Measurements from ENCODE around the gene AMZ1.

Gene AMZ1

GRCh38 chr7:2651336-2651735, 36.7 kb upstream of the AMZ1 start:
- no peak for DNase-seq (ENCODE audit: low read depth)

DNA sequence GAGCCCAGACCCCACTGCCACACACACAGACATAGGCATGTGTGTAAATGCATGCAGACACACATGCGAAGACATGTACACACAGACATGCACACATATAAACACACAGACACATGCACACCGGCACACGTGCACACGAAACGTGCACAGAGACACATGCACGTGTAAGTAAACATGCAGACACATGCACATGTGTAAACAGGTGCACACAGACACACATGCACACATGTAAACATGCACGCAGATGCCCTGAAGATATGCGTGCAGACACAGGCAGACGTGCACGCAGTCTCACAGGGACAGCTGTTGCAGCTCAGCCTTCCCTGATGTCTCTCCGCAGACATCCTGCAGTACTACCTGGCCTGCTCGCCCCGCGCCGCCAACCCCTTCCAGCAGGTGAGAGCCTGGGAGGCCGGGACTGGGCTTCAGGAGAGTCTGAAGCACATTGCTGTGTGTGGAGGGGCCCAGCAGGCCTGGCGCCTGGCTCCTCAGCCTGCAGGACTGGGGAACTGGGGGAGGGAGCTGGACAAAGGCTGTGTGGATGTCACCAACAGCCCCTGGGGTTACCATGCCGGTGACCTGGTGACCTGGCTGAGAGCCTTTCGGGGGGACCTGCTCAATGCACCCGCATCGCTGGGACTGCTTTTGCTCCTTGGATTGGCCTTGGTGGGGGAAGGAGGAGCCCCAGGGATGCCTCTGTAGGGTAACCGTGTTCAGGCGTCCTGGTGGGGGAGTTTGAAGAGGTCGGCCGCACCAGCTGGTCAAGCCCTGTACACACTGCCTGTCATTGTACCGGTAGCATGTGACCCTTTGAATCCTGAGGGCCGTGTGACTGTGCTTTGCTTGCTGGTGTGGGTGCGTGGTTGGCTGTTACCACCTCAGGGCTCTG, 35.9 kb upstream of the AMZ1 start:
- no peak for DNase-seq (ENCODE audit: low read depth)

- DNase-seq (ENCODE audit: low read depth), result no peak
Observed at GRCh38 chr7:2652736-2653060, 35.3 kb upstream of the AMZ1 start.

GRCh38 chr7:2654059-2654458, 33.9 kb upstream of the AMZ1 start:
- DNase-seq (ENCODE audit: low read depth), result no peak

DNA sequence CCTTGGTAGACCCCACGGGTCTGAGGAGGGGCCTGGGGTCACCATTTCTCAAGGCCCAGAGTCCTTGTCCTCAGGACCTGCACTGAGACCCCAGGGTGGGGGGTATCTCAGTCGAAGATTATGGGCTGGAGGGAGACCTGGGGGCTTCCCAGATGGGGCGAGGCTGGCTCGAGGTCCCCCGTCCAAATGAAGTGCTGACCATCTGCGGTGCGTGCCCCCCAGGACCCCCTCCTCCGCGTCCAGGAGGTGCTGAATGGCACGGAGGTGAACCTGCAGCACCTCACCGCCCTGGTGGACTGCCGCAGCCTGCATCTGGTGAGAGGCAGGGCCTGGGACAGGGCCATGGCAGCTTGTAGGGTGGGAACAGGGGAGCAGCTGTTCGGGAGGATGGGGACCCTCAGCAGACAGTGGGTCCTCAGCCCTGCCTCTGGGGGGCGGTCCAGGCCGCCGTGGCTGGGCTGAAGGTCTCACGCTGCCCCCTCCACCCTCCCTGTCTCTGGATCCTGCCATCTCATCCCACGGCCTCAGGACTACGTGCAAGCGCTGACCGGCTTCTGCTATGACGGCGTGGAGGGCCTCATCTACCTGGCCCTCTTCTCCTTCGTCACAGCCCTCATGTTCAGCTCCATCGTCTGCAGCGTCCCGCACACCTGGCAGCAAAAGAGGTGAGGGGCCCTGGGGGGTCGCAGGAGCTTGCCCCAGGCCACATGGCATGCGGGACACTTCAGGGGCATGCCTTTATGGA, 32.0 kb upstream of the AMZ1 start:
- no peak for DNase-seq (ENCODE audit: low read depth)

GRCh38 chr7:2657208-2657607, 30.8 kb upstream of the AMZ1 start:
- DNase-seq (ENCODE audit: low read depth), result no peak

DNA sequence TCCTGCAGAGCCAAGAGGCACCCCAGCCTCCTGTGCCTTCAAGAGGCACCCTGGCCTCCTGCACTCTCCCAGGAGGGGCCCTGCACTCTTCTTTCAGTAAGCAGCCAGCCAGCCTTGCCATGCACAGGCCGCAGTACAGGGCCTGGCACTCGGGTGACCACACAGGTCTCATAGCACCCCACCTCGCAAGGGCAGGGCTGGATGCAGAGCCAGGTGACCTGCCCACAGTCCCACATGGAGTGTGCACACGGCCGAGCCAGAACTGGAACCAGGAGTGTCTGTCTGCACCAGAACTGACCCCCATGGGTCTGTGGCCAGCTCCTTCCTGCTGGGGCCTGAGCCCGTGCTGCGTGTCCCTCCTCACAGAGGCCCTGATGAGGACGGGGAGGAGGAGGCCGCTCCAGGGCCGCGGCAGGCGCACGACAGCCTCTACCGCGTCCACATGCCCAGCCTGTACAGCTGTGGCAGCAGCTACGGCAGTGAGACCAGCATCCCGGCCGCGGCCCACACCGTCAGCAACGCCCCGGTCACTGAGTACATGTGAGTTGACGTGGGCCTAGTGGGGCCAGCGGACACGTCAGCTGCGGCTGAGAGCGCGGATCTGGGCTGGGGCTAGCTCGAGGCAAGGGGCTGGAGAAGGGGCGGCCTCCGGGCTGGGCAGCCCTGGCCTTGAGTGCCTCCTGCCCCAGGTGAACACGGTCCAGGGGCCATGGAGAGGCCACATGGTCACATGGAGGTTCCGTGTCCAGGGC, 29.9 kb upstream of the AMZ1 start:
- no peak for DNase-seq (ENCODE audit: low read depth)

GRCh38 chr7:2658941-2659340, 29.1 kb upstream of the AMZ1 start:
- no peak for DNase-seq (ENCODE audit: low read depth)

DNA sequence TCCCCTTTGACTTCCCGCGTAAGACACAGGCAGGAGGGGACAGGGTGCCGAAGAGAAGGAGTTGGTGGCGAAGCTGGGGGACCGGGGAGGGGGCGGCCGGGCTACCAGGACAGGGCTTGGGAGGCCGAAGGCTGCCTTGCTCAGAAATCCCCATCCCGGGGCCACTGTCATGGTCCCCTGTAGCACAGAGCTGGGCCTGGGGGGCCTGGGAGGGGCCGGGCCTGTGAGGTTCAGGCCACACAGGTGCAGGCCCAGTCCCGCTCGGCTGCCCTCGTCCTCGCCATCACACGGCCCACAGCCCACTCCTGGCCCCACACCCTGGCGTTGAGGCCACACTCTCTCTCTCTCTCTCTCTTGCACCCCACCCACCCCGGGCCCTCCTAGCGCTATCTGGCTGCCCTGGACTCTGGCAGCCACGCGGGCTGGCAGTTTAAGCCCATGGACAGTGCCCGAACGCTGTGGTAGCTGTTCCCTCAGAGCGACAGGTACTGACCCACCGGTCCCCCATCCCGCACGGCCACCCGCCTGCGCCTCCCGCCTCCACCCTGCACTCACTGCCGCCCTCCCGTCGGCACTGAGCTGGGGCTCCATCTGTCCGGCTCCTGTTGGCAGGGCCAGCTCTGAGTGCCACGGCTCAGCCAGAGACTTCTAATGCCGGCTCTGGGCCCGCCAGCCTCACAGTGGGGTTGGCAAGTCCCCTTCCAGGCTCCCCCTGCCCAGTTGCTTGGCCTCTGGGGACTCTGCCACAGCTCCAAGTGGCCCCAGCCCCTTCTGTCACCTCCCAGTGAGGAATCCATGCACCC, 28.2 kb upstream of the AMZ1 start:
- DNase-seq (ENCODE audit: low read depth), result no peak

GRCh38 chr7:2660359-2661095, 27.5 kb upstream of the AMZ1 start:
- DNase-seq (ENCODE audit: low read depth), result no peak

DNA sequence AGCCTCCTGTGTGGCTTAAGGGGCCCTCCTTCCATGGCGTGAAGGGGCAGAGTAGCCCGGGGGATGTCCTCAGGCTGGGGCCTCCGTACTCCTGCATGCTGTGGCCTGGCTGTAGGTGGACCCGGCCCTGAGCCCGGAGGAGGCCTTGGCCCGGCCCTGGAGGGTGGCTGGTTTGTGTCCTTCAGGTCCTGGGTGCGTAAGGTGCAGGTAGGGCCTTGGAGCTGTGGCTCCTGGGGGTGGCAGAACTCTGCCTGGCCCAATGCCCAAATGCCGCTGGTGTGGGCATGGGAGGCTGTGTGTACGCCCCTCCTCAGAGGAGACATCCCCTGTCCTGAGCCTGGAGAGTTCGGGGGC, 26.9 kb upstream of the AMZ1 start:
- no peak for DNase-seq (ENCODE audit: low read depth)

DNA sequence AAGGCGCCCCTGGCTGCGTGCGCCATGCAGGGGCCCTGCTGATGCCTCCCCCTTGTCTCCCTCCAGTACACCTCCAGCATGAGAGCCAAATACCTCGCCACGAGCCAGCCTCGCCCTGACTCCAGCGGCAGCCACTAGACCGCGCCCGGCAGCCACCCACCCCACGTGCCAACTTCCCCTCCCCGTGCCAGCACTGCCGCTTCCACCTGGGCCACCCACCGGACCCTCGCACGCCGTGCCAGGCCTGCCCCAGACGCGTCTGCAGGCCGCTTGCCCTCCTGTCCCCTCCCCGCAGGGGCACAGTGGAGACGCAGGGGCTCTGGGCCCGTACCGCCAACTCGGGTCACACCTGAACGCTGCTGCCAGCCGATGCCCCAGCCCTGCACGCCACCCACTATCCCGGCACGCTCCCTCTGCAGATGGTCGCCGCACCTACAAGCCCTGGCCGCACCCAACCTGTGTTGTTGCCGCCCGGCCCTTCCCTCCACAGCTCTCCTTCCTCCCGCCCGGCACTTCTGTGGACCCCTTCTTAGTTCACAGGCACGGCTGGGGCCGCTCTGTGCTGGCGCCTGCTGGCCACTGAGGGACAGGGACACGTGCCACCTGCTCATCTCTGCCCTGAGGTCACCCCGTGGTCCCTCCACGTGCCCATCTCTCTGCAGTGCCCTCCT, 26.3 kb upstream of the AMZ1 start:
- no peak for DNase-seq (ENCODE audit: low read depth)

DNA sequence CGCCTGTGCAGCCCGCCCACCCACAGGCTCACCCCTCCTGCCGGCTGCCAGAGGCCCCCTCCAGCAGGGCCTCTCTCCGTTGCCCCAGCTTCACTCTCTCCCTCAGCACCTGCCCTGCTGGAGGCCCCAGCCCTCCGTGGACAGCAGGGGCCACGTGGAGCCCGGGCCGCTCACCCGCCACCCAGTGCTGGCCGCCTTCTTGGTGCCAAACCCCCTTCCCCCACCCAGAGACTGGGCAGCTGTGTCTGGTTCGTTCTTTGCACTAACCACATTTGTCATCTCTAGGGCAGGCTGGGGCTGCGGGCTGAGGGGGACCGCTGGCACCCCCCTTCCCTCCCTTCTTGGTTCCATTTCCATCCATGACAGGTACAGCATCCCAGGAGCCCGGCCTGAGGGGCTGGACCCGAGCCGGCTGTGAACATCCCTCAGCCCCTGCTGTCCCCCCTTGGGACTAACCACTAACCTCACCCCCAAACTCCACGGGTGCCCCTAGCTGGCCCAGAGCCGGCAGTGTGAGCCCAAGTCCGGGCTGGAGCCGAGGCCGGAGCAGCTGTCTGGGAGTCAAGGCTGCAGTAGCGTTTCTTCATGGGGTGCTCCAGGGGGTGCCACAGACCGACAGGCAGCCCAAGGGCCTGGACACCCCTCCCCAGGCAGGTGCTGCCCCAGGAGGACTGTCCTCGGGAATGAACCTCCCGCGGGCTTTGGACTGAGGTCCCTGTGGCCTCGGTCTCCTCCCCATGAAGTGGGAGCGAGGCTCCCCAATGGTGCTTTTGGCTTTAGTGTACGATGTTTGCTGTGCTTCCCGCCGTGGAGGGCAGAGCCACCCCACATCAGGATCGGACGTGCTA, 25.5 kb upstream of the AMZ1 start:
- no peak for DNase-seq (ENCODE audit: low read depth)

GRCh38 chr7:2663121-2663886, 24.7 kb upstream of the AMZ1 start:
- DNase-seq (ENCODE audit: low read depth), result no peak

- DNase-seq (ENCODE audit: low read depth), result no peak
Observed at GRCh38 chr7:2663960-2664359, 24.0 kb upstream of the AMZ1 start.

DNA sequence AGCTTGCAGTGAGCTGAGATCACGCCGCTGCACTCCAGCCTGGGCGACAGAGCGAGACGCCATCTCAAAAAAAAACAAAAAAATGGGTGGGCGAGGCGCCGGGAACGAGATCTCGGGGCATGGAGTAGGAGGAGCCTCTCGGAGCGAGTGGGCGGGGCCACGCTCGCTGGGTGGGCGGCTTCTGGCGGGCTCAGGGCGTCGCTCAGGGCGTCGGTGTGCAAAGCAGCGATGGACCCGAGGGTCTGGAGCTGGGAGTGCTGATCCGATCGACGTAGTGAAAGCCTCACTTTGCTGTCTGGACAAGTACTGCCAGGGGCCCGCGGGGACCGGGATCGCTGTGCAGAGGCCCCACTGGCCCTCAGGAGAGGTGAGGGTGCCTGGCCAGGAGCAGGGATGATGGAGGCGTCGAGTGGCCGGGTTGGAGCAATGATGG, 22.6 kb upstream of the AMZ1 start:
- DNase-seq (ENCODE audit: low read depth), result no peak

DNA sequence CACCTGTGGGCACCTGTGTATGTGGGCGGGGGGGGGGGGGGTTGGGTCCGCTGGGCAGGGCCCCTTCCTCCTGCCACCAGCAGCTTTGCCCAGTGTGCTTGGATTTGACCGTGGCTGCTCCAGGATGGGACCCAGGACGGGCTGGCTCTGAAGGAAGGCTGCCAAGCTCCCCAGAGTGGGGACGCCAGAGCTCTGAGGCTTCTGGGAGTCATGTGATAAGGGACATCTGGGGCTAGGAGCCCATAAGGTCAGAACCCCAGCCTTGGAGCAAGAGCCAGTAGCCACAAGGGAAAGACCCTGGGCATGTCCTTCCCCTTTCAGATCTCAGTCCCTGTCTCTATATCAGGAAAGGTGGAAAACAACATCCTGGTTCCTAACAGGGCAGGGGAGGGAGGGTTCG, 21.8 kb upstream of the AMZ1 start:
- no peak for DNase-seq (ENCODE audit: low read depth)

GRCh38 chr7:2666588-2667250, 21.3 kb upstream of the AMZ1 start:
- DNase-seq (ENCODE audit: low read depth), result no peak

- DNase-seq (ENCODE audit: low read depth), result no peak
Observed at GRCh38 chr7:2667843-2668242, 20.2 kb upstream of the AMZ1 start.
